CD4-positive, alpha-beta T cell treated with Interleukin-10 for 1 hour (primary cell): ENCODE measurements around the gene GPAT3.
"Not testable (repeated sequence)": the region's sequence is repeated elsewhere in the genome, so short reads cannot be mapped to it uniquely, and the experiment has no call there.

Experiments
- DNase-seq: peaks from one replicate; pipeline ENCODE4 v3.0.0-alpha.2; 2020

GPAT3 gene

DNA sequence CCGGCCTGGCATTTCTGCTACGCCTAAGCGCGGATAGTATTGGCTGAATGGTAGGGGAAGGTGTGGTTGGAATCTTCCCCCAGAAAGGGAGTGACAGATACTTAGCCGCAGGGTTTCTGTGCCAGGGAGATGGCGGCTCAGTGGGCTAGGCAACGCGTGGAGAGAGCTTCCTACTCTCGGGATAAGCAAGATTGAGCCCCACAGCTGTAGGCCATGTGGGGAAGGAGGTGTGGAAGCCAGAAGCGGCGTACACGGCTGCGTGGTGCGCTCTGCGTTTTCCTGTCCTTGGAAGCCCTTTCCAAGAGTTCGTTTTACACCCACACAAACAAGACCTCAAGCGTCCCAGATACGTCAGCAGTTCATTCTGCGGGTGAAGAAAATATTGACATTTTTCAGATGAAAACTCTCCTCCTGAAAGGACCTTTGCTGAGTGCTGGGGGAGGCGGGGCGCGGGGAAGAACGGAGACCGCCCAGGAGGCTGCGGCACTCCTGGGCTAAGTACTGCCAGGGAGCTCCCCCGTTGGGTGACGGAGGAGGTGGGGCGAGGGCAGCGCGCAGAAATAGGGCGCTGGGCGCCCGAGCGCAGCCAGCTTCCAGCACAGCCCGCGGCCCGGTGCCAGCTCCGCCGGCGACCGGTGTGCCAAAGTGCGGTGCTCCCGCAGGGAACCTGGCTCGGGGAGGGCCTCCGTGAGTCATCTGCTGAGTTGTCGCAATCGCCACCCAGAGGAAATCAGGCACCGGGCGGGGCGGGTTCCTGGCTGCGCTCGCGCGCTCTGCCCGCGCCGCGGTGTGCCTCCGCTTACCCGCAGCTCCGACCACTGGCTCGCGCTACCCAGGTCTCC is at the start of gene GPAT3:
Gene GPAT3 (plus strand): TSS at position 589 of the 842 bp plus-strand sequence. CDS start 515 bp downstream, outside the sequence.
- peak; percentile 56 for DNase-seq

DNA sequence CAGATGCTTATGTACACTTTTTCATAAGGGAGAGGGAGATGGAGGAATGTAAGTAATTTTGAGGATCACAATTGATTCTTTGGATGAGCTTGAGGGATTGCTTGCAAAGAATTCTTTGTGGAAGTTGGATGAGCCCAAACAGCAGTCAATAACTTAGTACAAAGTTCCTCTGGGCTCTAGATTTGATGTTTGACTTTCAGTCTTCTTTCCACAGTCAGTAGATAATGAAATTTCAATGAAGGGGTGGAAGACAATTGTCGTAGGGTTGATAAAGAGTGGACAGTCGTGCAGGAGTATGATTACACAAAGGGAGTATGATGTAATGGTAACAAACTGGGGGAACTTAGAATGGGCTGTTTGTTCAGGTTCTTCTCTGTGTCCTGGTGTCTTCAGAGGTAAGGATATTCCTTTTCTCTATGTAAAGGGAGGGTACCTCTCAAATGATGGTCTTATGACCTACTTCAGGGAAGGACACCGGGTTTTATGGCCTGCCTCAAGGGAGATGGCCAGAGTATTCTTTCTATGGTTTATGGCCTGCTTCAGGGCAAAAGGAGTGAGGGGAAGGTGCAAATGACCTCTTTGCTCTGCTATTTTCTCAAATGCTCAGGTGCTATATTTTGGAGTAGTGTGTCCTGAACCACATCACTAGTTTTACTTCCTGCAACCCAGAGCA is 49.3 kb upstream of the GPAT3 start:
- no peak for DNase-seq

DNA sequence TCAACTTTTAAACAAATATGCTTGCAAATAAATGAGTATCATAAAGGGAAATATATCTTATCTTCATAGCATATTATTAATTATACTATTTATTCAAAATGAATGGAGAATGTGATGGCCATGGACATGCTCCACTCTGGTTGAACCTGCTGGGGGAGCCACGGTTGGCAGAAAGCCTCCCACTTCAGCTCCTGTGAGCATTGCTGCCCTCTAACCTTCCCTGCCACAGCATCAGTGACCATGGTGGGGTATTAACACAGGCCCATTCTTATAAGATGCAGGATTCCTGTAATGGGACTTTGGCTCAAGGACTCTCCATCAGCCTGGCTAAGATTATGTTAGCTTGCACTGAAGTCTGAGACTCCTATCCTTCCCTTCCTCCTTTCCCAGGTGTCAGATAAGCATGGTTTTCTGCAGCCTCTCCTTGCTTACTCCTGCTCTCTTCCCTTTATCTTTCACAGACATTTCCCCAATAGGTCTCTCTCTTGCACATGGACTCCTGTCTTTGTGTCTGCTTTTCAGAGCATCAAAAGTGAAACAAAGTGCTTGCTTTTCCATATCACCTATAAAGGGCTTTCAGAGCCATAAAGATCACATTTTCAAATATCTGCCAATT is 46.1 kb upstream of the GPAT3 start:
- no peak for DNase-seq

DNA sequence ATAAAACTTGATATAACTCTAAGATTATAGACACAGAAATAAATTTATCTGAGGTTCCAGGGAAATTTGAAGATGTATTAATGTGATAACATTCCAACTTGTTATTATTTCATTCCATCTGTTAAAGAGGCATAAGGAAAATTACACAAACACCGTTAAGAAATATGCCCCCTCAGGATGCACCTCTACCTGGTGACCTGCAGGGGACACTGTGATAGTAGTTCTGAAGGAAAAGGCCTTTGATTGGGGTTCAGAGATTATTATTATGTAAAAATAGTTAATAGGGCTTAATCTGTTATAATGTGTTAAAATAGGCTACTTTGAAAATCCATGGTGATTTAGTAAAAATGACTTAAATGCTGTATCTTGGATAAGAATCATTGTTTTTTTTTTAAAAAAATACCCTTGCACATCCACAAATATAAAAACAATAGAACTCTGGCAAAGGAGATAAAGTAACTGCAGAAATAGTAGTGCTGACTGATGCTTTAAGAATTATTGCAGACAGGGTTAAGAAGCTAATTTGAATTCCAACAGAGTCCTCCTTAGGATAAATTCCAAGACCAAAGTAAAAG is 44.9 kb upstream of the GPAT3 start:
- DNase-seq = peak; percentile 49

DNA sequence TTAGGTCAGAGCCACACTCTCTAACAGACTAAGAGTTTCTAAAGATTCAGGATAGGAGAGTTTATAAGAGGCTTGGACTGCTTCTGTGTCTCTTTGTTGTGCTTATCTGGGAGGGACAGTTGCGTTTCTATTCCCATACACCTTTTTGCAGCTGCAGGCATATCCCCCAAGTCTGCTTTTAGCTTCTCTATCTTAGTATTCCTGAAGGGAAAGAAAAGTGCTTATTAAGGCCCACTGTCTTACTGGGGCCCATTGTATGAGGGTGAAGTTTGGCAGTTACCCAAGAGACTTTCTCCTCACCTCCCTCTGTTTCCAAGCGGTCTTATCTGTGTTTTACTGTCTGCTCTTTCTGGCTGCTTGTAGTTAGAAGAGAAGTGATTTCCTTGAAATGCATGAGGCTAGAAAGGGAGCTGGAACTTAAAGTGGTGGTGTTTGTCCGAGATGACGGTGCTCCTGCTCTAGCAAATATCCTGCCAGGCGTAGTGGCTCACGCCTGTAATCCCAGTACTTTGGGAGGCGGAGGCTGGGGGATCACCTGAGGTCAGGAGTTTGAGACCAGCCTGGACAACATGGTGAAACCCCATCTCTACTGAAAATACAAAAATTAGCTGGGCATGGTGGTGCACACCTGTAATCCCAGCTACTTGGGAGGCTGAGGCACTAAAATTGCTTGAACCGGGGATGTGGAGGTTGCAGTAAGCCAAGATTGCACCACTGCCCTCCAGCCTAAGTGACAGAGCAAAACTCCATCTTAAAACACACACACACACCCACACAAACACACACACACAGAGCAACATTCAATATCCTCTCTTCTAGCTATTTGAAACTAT is 39.6 kb upstream of the GPAT3 start:
- not testable (repeated sequence) for DNase-seq

DNA sequence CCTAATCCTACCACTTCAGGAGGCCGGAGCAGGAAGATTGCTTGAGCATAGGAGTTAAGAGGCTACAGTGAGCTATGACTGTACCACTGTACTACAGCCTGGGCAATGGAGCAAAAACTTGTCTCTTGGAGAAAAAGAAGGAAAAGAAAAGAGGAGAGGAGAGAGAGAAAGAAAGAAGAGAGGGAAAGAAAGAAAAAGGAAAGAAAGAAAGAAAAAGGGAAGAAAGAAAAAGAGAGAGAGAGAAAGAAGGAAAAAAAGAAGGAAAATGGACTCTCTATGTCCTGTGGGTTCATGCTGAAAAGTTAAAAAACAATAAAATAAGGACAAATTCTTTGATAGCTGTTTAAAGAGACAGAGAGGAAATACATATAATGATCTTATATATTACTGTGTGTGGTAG is 37.7 kb upstream of the GPAT3 start:
- no peak for DNase-seq

DNA sequence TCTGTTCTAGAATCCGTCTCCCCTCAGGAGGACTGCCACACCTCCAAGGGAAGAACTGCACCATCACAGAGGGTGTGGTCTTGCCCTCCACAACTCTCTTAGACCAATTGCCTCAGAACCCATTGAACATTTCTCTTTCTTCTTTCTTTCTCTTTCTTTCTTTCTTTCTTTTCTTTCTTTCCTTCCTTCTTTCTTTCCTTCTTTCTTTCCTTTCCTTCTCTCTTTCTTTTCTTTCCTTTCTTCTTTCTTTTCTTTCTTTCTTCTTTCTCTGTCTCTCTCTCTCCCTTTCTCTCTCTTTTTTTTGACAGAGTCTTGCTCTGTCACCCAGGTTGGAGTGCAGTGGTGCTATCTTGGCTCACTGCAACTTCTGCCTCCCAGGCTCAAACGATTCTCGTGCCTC is 34.2 kb upstream of the GPAT3 start:
- not testable (repeated sequence) for DNase-seq

DNA sequence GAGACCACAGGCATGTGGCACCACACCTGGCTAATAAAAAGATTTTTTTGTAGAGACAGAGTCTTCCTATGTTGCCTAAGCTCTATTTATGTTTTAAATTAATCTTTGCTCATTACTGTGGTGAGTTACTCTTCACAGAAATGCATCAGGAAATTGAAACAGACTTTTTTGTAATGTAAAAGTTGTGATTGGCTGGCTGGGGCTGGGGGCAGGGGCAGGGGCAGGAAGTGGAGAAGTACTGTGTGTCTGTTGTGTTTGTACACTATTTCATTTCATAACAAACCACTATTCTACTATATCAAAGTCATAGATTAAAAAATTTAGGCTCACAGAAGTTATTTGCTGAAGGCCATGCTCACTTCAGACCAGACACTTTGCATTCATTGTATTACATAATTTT is 31.9 kb upstream of the GPAT3 start:
- DNase-seq = peak; percentile 44

DNA sequence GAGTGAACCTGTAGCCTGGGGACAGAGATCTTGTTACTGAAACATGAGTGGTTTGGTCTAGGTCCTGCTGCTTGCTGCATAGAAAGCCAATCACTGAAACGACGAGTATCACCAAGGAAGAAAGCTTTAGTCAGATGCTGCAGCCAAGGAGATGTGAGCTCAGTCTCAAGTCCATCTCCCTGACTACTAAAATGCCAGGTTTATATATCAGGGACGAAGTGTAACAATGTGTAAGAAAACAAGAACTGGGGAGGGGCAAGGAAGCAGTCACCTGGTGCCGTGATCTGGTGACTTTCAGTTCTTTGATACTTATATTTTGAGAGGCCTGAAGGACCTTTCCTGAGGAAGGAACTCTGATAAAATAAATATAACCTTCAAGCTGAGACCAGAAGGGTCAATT is 31.4 kb upstream of the GPAT3 start:
- no peak for DNase-seq

DNA sequence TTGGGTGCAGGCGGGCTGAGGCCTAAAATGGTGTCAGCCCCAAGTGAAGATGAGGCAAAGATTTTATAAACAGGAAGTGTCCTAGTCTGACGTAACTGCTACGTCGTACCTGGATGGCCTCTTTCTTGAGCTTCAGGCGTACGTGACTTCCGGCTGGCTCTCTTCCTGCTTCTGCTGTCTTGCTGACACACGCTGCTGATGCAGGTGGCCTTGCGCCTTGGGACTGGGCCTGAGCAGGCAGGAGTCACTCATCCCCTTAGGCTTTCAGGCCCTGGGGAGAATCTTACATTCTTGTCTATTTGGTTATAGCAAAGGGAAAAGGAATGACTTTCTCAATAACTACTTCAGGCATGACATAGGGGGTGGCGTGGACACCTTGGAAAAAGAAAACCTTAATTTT is 30.9 kb upstream of the GPAT3 start:
- no peak for DNase-seq

DNA sequence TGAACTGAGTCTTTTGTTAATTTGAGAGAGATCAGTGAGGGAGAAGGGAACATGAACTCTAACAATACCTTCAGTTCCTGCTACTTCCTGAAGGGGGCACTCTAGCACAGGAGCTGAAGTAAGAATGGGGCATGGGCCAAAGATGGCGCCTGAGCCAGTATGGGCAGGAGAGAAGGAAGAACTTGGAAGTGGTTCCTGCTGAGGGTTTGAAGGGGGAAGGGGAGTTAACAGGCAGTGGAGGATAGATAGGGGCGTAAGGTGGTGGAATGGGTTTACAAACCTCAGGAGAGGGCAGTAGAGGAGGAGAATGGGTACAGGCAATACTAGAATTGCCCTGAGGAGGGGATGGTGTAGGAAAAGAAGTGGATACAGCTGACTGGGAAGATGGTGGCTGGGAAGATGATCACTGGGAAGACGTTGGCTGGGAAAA is 26.7 kb upstream of the GPAT3 start:
- peak; percentile 66 for DNase-seq

DNA sequence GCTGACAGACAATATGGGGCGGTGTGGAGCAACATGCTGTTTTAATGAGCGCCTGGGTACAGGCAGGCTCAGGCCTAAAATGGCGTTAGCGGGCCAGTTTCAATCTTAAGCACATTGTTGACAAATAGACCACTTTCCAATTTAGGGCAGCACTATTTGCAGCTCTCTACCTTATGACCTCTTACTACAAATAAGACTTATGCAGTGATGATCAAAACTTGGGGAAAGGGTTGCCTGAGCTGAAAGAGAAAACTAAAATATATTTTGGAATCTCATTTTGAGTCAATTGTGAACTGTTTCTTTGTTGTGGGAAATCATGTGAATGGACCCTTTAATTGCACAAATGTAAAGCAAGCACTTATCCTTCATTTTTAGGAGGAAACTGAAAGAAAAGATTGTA is 25.5 kb upstream of the GPAT3 start:
- no peak for DNase-seq

DNA sequence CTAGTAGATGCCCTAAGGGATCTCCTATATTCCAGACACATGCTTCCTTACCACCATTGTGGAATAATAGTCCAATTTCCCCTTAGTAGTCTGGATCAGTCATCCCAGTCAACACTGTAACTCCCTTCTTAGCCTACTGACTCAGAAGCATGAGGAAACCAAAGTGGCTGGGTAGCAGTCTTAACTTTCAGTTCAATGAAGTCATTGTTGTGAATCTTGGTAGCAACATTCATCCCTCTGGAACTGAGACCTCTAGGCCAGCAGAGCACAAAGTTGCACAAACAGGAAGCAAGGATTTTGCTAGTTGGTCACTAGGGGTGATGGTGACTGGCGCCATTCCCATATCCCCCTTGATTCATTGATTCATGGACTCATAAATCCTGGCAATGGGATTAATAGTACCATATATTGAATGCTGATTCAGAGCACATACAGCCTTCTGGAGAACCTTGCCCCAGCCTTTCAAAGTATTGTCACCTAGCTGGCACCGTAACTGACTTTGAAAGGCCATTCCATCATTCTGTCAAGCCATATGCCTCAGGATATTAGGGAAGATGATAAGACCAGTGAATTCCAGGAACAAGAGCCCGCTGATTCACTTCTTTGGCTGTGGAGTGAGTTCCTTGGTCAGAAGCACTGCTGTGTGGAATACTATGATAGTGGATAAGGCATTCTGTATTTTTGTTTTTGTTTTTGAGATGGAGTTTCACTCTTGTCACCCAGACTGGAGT is 19.7 kb upstream of the GPAT3 start:
- DNase-seq = no peak

DNA sequence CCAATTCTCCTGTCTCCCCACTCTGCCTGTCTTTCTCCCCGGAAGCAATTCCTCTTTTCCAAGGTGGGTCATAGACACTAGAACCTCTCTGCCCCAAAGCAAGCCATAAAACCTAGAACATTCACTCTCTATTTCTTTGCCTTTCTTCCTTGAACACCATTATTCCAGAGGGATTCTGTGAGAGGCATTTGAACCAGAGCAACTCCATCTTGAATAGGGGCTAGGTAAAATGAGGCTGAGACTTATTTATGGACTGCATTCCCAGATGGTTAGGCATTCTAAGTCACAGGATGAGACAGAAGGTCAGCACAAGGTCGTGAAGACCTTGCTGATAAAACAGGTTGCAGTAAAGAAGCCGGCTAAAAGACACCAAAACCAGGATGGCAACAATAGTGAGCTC is 13.7 kb upstream of the GPAT3 start:
- no peak for DNase-seq

DNA sequence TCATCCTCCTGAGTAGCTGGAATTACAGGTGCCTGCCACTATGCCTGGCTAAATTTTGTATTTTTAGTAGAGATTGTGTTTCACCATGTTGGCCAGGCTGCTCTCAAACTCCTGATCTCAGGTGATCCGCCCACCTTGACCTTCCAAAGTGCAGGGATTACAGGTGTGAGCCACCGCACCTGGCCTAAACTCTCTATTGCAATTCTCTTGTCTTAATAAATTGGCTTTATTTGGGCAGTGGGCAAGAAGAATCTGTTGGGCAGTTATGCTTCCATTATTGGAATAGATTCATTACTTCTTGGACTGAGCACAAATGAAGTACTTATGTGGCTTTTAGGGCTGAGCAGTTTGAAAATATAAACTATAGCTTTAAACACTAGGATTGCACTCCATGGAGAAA is 8.2 kb upstream of the GPAT3 start:
- DNase-seq = no peak

DNA sequence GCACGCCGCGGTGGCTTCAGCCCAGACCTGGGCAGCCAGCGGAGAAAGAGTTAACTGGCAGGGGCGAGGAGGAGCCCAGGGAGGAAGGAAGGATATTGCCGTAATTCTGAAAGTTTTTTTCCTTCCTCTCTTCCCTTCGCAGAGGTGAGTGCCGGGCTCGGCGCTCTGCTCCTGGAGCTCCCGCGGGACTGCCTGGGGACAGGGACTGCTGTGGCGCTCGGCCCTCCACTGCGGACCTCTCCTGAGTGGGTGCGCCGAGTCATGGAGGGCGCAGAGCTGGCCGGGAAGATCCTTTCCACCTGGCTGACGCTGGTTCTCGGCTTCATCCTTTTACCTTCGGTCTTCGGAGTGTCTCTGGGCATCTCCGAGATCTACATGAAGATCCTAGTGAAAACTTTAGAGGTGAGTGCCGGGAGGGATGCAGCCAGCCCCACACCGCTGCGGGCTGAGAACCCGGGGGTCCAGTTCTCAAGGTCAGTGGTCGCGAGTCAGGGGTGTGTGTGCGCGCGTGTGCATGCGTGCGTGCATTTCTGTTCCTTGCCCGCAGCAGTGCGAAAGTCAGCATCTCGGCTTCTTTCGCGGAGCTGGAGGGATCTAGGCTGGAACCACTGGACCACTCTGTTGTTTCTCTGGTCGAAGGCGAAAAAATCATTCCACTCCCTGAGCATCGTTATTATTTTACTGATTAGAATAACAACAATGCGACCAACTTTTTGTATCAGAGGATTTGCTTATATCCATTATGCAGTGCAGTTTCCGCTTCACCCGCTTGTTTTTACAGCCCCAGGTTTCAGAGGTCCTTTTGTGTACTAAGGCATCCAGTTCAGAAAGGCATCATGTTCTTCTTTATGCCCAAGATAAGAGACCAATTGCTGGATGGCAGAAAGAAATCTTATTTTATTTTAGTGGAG is 709 bp downstream of the GPAT3 start:
- no peak for DNase-seq

DNA sequence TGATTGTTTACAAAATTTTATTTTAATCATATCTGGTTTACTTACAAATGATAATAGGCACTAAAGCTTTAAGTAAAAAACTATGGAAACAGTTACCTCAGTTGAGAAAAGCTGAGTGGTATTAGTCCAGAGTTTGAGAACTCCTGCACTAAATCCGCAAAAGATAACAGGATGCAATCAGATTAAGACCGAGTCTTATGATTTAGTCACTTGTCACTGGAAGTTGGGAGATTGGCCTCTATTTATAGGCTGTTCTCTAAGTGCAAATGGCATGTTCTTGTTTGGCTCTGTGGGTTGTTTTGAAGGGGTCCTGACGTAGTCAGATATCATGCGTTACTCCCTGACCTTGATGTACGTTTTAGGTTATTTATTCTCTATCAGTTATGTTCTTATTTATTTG is 6.3 kb downstream of the GPAT3 start:
- DNase-seq = no peak

DNA sequence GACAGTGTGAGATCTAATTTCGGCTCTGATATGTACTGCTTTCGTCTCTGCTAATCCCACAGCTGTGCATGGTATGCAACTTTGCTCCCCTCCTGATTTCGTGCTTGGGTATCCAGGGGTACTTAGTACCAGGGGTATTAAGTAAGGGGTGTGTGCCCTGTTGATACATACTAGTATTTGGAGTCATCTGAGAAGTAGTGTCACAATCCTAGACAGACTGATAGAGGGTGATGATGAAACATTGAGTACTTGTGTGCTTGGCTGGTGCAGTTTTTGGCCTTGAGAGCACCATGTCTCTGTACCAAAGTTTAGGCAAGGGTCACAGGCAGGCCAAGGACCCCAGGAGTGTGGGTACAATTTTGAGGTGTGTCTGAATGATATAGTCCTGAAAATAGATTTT is 10.9 kb downstream of the GPAT3 start:
- DNase-seq = no peak

DNA sequence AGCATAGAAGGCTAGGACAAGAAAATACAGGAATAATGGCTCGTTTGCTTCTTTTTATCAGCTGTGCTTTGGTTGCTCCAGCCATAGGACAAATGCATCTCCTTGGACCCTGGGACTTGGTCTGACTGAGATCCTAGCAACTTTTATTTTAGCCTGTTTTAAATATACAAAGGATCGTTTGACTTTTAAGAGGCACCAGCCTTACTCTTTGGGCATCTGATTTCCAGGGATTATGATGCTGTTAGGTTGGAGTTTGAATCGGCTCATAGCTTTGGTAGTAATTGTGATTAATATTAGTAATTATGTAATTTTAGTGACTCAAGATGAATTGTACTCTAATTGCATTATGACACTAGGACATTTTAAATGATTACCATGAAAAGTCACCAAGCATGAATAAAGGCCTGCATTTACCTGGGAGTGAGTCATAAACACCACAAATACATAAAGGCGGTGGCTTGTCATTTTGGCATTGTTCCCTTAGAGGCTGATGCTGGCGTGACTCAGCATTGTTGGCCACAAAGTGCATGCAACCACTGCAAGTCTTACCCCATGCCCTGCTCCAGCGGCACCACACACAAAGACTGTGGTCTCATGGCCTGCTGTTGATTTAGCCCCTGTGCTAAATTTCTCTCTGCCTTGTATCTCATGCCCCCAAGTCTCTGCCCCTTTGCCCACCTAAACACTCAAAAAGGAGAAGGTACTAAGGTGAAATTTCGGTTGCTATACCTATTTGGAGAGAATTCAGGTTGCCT is 12.4 kb downstream of the GPAT3 start:
- peak; percentile 27 for DNase-seq

DNA sequence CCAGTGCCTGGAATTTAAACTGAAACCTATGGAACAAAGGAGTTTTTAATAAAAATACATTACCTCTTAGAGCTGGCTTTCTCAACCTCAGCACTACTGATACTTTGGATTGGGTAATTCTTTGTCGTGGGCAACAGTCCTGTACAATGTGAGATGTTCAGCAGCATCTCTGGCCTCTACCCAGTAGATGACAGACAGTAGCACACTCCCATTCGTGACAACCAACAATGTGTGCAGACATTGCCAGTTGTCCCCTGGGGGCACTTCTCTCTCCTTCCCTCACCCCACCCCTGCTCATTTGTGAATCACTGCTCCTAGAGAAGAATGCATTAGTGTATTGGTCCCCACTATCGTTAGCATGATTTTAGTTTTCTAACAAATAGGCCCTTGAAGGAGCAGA is 16.2 kb downstream of the GPAT3 start:
- no peak for DNase-seq
